H9 (cell line): ENCODE data around the gene MELK. TPM values are rescaled to one million over a fixed set of nuclear protein-coding genes. Genes with fewer than 3 reads are reported as not detected.
A peak's percentile ranks its signal among the peaks of the same experiment; 100 is the strongest.

Source experiments
- DNase-seq: peaks from one replicate; pipeline ENCODE4 v3.0.0-alpha.2; 2017
- H2AFZ ChIP-seq: one replicate; pipeline ENCODE4 v1.6.1; 2013; ENCODE audit warnings: mild to moderate bottlenecking, low read length, control low read depth, moderate library complexity
- H2AK5ac ChIP-seq: 2 replicates; pipeline ENCODE4 v1.6.1; 2013; ENCODE audit warnings: low read length, control low read depth, mixed read lengths; ENCODE audit not compliant: insufficient read length
- H2BK120ac ChIP-seq: one replicate; pipeline ENCODE4 v1.6.1; 2013; ENCODE audit warnings: low read depth, mild to moderate bottlenecking, low read length, control low read depth, inconsistent platforms; ENCODE audit not compliant: poor library complexity, severe bottlenecking
- H2BK12ac ChIP-seq: 2 replicates; pipeline ENCODE4 v1.6.1; 2013; ENCODE audit warnings: low read length, control low read depth, mixed read lengths, low read depth; ENCODE audit not compliant: insufficient read length
- H2BK15ac ChIP-seq: 2 replicates; pipeline ENCODE4 v1.6.1; 2013; ENCODE audit warnings: low read depth, low read length, control low read depth
- H2BK20ac ChIP-seq: one replicate; pipeline ENCODE4 v1.6.1; 2013; ENCODE audit warnings: low read depth, mild to moderate bottlenecking, low read length, control low read depth, inconsistent platforms; ENCODE audit not compliant: poor library complexity, severe bottlenecking
- H2BK5ac ChIP-seq: 2 replicates; pipeline ENCODE4 v1.6.1; 2013; ENCODE audit warnings: low read length, control low read depth, mixed read lengths; ENCODE audit not compliant: insufficient read length
- H3K14ac ChIP-seq: 2 replicates; pipeline ENCODE4 v1.6.1; 2013; ENCODE audit warnings: low read length, control low read depth; ENCODE audit not compliant: insufficient read depth
- H3K18ac ChIP-seq: 2 replicates; pipeline ENCODE4 v1.6.1; 2013; ENCODE audit warnings: low read depth, mild to moderate bottlenecking, mixed read lengths, low read length, control low read depth; ENCODE audit not compliant: insufficient read length
- H3K23ac ChIP-seq: 2 replicates; pipeline ENCODE4 v1.6.1; 2013; ENCODE audit warnings: low read length, control low read depth, mixed read lengths, low read depth; ENCODE audit not compliant: insufficient read length
- H3K23me2 ChIP-seq: 2 replicates; pipeline ENCODE4 v1.6.1; 2013; ENCODE audit warnings: low read depth, mild to moderate bottlenecking, mixed read lengths, low read length, control low read depth; ENCODE audit not compliant: insufficient read length, poor library complexity, severe bottlenecking
- H3K27ac ChIP-seq: 2 replicates; pipeline ENCODE4 v1.5.1; 2013; ENCODE audit warnings: low read length, control low read depth, mixed read lengths, low read depth; ENCODE audit not compliant: insufficient read length
- H3K27me3 ChIP-seq: 2 replicates; pipeline ENCODE4 v1.6.1; 2013; ENCODE audit warnings: low read length, control low read depth, inconsistent platforms; ENCODE audit not compliant: insufficient read depth
- H3K4ac ChIP-seq: 2 replicates; pipeline ENCODE4 v1.6.1; 2013; ENCODE audit warnings: low read depth, mild to moderate bottlenecking, control low read depth, inconsistent platforms, low read length, moderate library complexity
- H3K4me1 ChIP-seq: 2 replicates; pipeline ENCODE4 v1.6.1; 2013; ENCODE audit warnings: low read length, control low read depth, inconsistent platforms; ENCODE audit not compliant: insufficient read depth
- H3K4me2 ChIP-seq: 2 replicates; pipeline ENCODE4 v1.6.1; 2013; ENCODE audit warnings: low read length, control low read depth, mixed read lengths; ENCODE audit not compliant: insufficient read length, insufficient read depth
- H3K56ac ChIP-seq: 2 replicates; pipeline ENCODE4 v1.6.1; 2013; ENCODE audit warnings: low read depth, mild to moderate bottlenecking, mixed read lengths, low read length, control low read depth; ENCODE audit not compliant: insufficient read length
- H3K79me1 ChIP-seq: 2 replicates; pipeline ENCODE4 v1.6.1; 2013; ENCODE audit warnings: low read depth, mild to moderate bottlenecking, moderate library complexity, low read length, control low read depth, inconsistent platforms; ENCODE audit not compliant: insufficient read depth, poor library complexity, severe bottlenecking
- H3K79me2 ChIP-seq: 2 replicates; pipeline ENCODE4 v1.6.1; 2013; ENCODE audit warnings: low read length, control low read depth, inconsistent platforms; ENCODE audit not compliant: insufficient read depth
- H3K9ac ChIP-seq: 2 replicates; pipeline ENCODE4 v1.6.1; 2013; ENCODE audit warnings: low read length, control low read depth, mixed read lengths; ENCODE audit not compliant: insufficient read length; ENCODE audit errors: extremely low read depth
- H3K9me3 ChIP-seq: one replicate; pipeline ENCODE4 v1.6.1; 2013; ENCODE audit warnings: low read depth, low read length, inconsistent platforms; ENCODE audit not compliant: control insufficient read depth
- H3T11ph ChIP-seq: one replicate; pipeline ENCODE4 v1.6.1; 2013; ENCODE audit warnings: mild to moderate bottlenecking, low read length, control low read depth, inconsistent platforms
- H4K20me1 ChIP-seq: one replicate; pipeline ENCODE4 v1.6.1; 2013; ENCODE audit not compliant: control insufficient read depth, insufficient read length, insufficient read depth
- H4K5ac ChIP-seq: 2 replicates; pipeline ENCODE4 v1.6.1; 2013; ENCODE audit warnings: low read depth, mild to moderate bottlenecking, mixed read lengths, low read length, control low read depth; ENCODE audit not compliant: insufficient read length
- H4K8ac ChIP-seq: replicated peaks from 2 replicates; pipeline ENCODE4 v1.6.1; 2013; ENCODE audit warnings: low read length, control low read depth, mixed read lengths, low read depth; ENCODE audit not compliant: insufficient read length
- H4K91ac ChIP-seq: 2 replicates; pipeline ENCODE4 v1.6.1; 2013; ENCODE audit warnings: low read depth, mild to moderate bottlenecking, moderate library complexity, mixed read lengths, low read length, control low read depth; ENCODE audit not compliant: insufficient read length
- H3K27ac Mint-ChIP-seq, 3 experiments: 2 replicates in 2 of 3; 3 replicates in 1 of 3; pipeline ENCODE4 v1.8.0; 2020 to 2021; ENCODE audit warnings: mixed read lengths in 3 of 3, mild to moderate bottlenecking in 1 of 3, moderate library complexity in 1 of 3
- H3K27me3 Mint-ChIP-seq: 2 replicates; pipeline ENCODE4 v1.8.0; 2021; ENCODE audit warnings: low read depth, mild to moderate bottlenecking, moderate library complexity, mixed read lengths
- H3K36me3 Mint-ChIP-seq, 3 experiments: 2 replicates in 2 of 3; 3 replicates in 1 of 3; pipeline ENCODE4 v1.8.0; 2020 to 2021; ENCODE audit warnings: low read depth in 3 of 3, mixed read lengths in 3 of 3; ENCODE audit not compliant: insufficient read depth in 1 of 3
- H3K4me1 Mint-ChIP-seq, 2 experiments: 2 replicates each; pipeline ENCODE4 v1.8.0; 2020; ENCODE audit warnings: mixed read lengths in 2 of 2
- H3K4me3 Mint-ChIP-seq, 2 experiments: 2 replicates in 1 of 2; 3 replicates in 1 of 2; pipeline ENCODE4 v1.8.0; 2020 to 2021; ENCODE audit warnings: mild to moderate bottlenecking in 2 of 2, mixed read lengths in 2 of 2, moderate library complexity in 1 of 2
- H3K9me3 Mint-ChIP-seq, 2 experiments: 2 replicates in 1 of 2; 3 replicates in 1 of 2; pipeline ENCODE4 v1.8.0; 2020; ENCODE audit warnings: mild to moderate bottlenecking in 2 of 2, mixed read lengths in 2 of 2, moderate library complexity in 1 of 2
- WGBS: extraction: QIAGEN DNeasy Blood & Tissue Kit; methylation state at CpG from one replicate; pipeline ENCODE4 v1.1.7; 2013; ENCODE audit warnings: missing lambda C conversion rate, low lambda C conversion rate, mixed read lengths; ENCODE audit not compliant: insufficient read length; ENCODE audit errors: extremely low coverage; 5-methylcytosine and 5-hydroxymethylcytosine counted together
- long read RNA-seq: library from polyadenylated mRNA; unstranded; transcript quantifications from one replicate; pipeline ENCODE4 v2.0.0, GENCODE V29; 2020
- total RNA-seq: library from RNA; stranded (reverse); gene quantifications from 2 replicates; pipeline ENCODE4 v1.2.1, GENCODE V29; 2021
- TF ChIP-seq, protein P1 (sequence below): fragments of 200-600 bp; sonication (generic); conservative IDR thresholded peaks from 3 replicates; pipeline ENCODE4 v1.8.0; 2021; ENCODE audit warnings: antibody characterized with exemption, mild to moderate bottlenecking

Gene MELK
- 40.1 and 43.6 TPM in 2 replicates for total RNA-seq
- long read RNA-seq, transcript MELK-201 (18 exons, 2,485 nt) = major isoform, 99 of 276 reads
- long read RNA-seq, transcript MELK-209 (17 exons, 2,363 nt) = minor isoform, 15 of 276 reads
- long read RNA-seq, transcript MELK-207 (17 exons, 2,342 nt) = minor isoform, 11 of 276 reads
- long read RNA-seq, transcript MELK-210 (17 exons, 2,400 nt) = minor isoform, 22 of 276 reads
- long read RNA-seq, partial matches to known transcripts = 20 of 276 reads
- long read RNA-seq, other reads (novel, unspliced or antisense) = 104 of 276 reads

DNA sequence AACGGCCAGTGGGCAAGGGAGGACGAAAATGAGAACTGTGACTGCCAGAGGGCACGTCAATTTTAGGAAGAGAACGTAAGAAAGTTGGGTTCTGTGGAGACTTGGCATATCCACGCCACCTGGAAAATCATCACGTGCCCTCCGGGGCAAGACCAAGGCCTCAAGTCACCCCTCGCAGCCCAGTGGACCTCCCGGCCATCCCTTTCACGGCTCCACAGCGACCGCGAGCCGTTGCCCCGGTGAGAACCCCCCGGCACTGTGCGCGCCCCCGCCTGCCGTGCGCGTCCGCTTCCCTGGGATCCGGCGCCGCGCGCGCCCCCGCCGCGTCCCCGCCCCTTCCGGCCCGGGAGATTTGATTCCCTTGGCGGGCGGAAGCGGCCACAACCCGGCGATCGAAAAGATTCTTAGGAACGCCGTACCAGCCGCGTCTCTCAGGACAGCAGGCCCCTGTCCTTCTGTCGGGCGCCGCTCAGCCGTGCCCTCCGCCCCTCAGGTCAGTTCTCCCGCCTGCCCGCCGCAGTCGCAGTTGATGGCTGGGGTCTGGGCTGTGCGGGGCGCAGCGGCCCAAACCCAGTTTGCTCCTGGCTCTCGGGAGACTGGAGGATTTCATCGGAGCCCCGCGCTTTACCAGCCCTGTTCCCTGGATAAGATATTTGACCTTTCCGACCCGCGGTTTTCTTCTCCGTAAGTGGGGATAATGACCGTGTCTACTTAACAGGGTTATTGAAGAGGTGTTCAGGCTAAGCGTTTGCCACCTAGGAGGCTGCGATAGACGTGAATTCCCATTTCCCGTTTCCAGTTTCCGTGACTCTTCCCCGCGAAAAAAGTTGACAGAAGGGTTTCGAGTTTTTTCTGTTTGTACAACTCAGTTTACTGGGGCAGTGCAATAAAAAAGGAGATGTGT lies at the start of gene MELK:
MELK (plus strand) TSS at position 381 of the 904 bp plus-strand sequence. CDS start 8,787 bp downstream, outside the sequence.
- peaks cover 4 to 18% (median 12%) of the 10 kb centered on the region in 3 experiments; a peak in 5 of 7 replicates for H3K36me3 Mint-ChIP-seq
- Histone ChIP-seq H4K91ac (no peak within 1 kb of the TSS), H4K5ac (peak within 1 kb of the TSS; percentile 56), H3K4ac (no peak within 1 kb of the TSS), H4K20me1 (no peaks in the 10 kb centered on the region), H3K27ac (peak within 1 kb of the TSS; percentile 10), H3K27me3 (no peaks in the 10 kb centered on the region), H2BK120ac (no peak within 1 kb of the TSS), H3K23ac (no peak within 1 kb of the TSS), H2BK12ac (no peak within 1 kb of the TSS), H2AFZ (no peak within 1 kb of the TSS), H2AK5ac (no peak within 1 kb of the TSS), H2BK15ac (no peak within 1 kb of the TSS; the same call in 1 of the 2 replicates), H3K79me2 (peaks cover 21% of the 10 kb centered on the region; the same call in 1 of the 2 replicates), H3K4me1 (no peaks in the 10 kb centered on the region; the same call in 1 of the 2 replicates), H3K18ac (peak within 1 kb of the TSS; percentile 6), H4K8ac (no peak within 1 kb of the TSS), H3K9ac (peak within 1 kb of the TSS; percentile 97), H3K9me3 (no peaks in the 10 kb centered on the region), H3K56ac (no peak within 1 kb of the TSS), H3K14ac (peak within 1 kb of the TSS; percentile 33), H2BK20ac (no peak within 1 kb of the TSS), H3K4me2 (peak within 1 kb of the TSS; percentile 75), H2BK5ac (no peak within 1 kb of the TSS), H3K79me1 (peaks cover 7% of the 10 kb centered on the region), H3T11ph (no peak within 1 kb of the TSS), H3K23me2 (peaks cover 3% of the 10 kb centered on the region)
- H3K27me3 Mint-ChIP-seq = 0 out of 2 replicates have a peak, but pooled peaks cover 1% of the 10 kb centered on the region
- peaks cover 17 to 22% of the 10 kb centered on the region in 2 experiments for H3K4me1 Mint-ChIP-seq
- DNase-seq = peak; percentile 86
- H3K4me3 Mint-ChIP-seq = peak within 1 kb of the TSS; percentile 95 to 98
- peak within 1 kb of the TSS; percentile 94 to 97 (median 95) for H3K27ac Mint-ChIP-seq
- WGBS = no CpG with 5 or more reads among the region's 74 CpGs
- no peaks in the 10 kb centered on the region for H3K9me3 Mint-ChIP-seq
- TF ChIP-seq, protein P1, sequence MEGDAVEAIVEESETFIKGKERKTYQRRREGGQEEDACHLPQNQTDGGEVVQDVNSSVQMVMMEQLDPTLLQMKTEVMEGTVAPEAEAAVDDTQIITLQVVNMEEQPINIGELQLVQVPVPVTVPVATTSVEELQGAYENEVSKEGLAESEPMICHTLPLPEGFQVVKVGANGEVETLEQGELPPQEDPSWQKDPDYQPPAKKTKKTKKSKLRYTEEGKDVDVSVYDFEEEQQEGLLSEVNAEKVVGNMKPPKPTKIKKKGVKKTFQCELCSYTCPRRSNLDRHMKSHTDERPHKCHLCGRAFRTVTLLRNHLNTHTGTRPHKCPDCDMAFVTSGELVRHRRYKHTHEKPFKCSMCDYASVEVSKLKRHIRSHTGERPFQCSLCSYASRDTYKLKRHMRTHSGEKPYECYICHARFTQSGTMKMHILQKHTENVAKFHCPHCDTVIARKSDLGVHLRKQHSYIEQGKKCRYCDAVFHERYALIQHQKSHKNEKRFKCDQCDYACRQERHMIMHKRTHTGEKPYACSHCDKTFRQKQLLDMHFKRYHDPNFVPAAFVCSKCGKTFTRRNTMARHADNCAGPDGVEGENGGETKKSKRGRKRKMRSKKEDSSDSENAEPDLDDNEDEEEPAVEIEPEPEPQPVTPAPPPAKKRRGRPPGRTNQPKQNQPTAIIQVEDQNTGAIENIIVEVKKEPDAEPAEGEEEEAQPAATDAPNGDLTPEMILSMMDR = no peak
